NT2/D1 (cell line): ENCODE data around the gene IGSF6.

Experiments used
- SUZ12 ChIP-seq: IDR thresholded peaks from 2 replicates; pipeline ENCODE4 v1.6.1; 2011; ENCODE audit not compliant: insufficient read length, insufficient read depth; ENCODE audit errors: extremely low read depth
- YY1 ChIP-seq: IDR thresholded peaks from 2 replicates; pipeline ENCODE4 v1.6.1; 2011; ENCODE audit not compliant: insufficient read length, insufficient read depth
- ZNF274 ChIP-seq: IDR thresholded peaks from 2 replicates; pipeline ENCODE4 v1.6.1; 2011; ENCODE audit warnings: mild to moderate bottlenecking, low read depth, low read length

GRCh38 chr16:21639493-21639892, 12.9 kb downstream of the IGSF6 start:
- TF ChIP-seq YY1, result no peak
- no peak for TF ChIP-seq SUZ12
- TF ChIP-seq ZNF274, result no peak
